Endothelial cell (in vitro differentiated cells): ENCODE data around the gene ST6GALNAC4. TPM values are rescaled to one million over a fixed set of nuclear protein-coding genes. Genes with fewer than 3 reads are reported as not detected.

Source experiments
- DNase-seq: peaks from one replicate; pipeline ENCODE4 v3.0.0; 2021; ENCODE audit warnings: low spot score
- H3K27ac Mint-ChIP-seq: one replicate; pipeline ENCODE4 v1.8.0; 2021; ENCODE audit warnings: mixed read lengths, inconsistent platforms; ENCODE audit not compliant: unreplicated experiment
- H3K27me3 Mint-ChIP-seq: one replicate; pipeline ENCODE4 v1.8.0; 2021; ENCODE audit warnings: mild to moderate bottlenecking, moderate library complexity, mixed read lengths, inconsistent platforms; ENCODE audit not compliant: unreplicated experiment
- H3K36me3 Mint-ChIP-seq: one replicate; pipeline ENCODE4 v1.8.0; 2021; ENCODE audit warnings: mild to moderate bottlenecking, low read depth, mixed read lengths, inconsistent platforms; ENCODE audit not compliant: unreplicated experiment
- H3K4me1 Mint-ChIP-seq: one replicate; pipeline ENCODE4 v1.8.0; 2021; ENCODE audit warnings: mild to moderate bottlenecking, mixed read lengths, inconsistent platforms; ENCODE audit not compliant: unreplicated experiment
- H3K4me3 Mint-ChIP-seq: one replicate; pipeline ENCODE4 v1.8.0; 2021; ENCODE audit warnings: mild to moderate bottlenecking, mixed read lengths, inconsistent platforms; ENCODE audit not compliant: unreplicated experiment
- H3K9me3 Mint-ChIP-seq: one replicate; pipeline ENCODE4 v1.8.0; 2021; ENCODE audit warnings: mixed read lengths, inconsistent platforms; ENCODE audit not compliant: unreplicated experiment
- total RNA-seq: library from RNA; stranded (reverse); fragmentation: NEBNext Ultra II Directional; extraction: Animal tissue kit (Norgen Biotek cat#: 25700); gene quantifications from one replicate; pipeline ENCODE4 v1.2.1, GENCODE V29; 2021; ENCODE audit not compliant: unreplicated experiment
- TF ChIP-seq, protein P1 (sequence below): fragments of 200-600 bp; sonication (generic); IDR thresholded peaks from one replicate; pipeline ENCODE4 v1.5.0; 2021; ENCODE audit warnings: antibody characterized with exemption; ENCODE audit not compliant: unreplicated experiment

The ST6GALNAC4 gene
- total RNA-seq, 1 donor from 2014 or later = 25.0 TPM

DNA sequence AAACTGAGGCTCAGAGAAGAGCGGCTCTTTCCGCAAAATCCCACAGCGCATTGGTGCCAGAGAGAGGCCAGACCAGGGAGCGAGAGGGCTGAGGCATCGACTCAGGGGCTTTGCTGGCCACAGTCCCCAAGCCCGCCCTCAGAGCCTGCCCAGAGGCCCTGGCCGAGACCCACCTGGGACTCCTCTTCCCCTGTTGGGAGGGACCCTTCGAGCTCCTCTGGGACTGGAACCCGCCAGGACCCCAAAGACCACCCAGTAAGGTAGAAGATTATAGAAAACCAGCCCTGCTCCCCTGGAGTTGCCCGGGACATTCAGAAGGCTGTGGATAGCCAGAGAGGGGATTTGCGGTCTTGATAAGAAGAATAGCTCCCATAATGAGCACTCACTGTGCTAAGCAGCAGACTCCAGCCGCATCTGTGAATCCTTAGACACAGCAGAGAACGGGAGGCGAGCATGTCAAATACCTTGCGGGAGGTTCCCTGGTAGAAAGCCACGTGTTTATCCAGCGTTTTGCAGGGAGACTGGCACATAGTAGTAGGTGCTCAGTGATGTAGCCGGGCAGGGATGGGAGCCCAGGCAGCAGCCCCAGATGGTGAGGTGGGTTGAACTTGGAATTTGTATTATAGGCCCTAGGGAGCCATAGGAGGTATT lies 38.7 kb downstream of the ST6GALNAC4 start:
- H3K27ac Mint-ChIP-seq = peak overlapping the region; percentile 66
- peaks cover 11% of the 10 kb centered on the region for H3K27me3 Mint-ChIP-seq
- no peaks in the 10 kb centered on the region for H3K9me3 Mint-ChIP-seq
- H3K4me1 Mint-ChIP-seq = peaks cover 28% of the 10 kb centered on the region
- H3K36me3 Mint-ChIP-seq = peaks cover 3% of the 10 kb centered on the region
- no peak for DNase-seq
- peak overlapping the region; percentile 56 for H3K4me3 Mint-ChIP-seq
- TF ChIP-seq, protein P1, sequence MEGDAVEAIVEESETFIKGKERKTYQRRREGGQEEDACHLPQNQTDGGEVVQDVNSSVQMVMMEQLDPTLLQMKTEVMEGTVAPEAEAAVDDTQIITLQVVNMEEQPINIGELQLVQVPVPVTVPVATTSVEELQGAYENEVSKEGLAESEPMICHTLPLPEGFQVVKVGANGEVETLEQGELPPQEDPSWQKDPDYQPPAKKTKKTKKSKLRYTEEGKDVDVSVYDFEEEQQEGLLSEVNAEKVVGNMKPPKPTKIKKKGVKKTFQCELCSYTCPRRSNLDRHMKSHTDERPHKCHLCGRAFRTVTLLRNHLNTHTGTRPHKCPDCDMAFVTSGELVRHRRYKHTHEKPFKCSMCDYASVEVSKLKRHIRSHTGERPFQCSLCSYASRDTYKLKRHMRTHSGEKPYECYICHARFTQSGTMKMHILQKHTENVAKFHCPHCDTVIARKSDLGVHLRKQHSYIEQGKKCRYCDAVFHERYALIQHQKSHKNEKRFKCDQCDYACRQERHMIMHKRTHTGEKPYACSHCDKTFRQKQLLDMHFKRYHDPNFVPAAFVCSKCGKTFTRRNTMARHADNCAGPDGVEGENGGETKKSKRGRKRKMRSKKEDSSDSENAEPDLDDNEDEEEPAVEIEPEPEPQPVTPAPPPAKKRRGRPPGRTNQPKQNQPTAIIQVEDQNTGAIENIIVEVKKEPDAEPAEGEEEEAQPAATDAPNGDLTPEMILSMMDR = no peak

DNA sequence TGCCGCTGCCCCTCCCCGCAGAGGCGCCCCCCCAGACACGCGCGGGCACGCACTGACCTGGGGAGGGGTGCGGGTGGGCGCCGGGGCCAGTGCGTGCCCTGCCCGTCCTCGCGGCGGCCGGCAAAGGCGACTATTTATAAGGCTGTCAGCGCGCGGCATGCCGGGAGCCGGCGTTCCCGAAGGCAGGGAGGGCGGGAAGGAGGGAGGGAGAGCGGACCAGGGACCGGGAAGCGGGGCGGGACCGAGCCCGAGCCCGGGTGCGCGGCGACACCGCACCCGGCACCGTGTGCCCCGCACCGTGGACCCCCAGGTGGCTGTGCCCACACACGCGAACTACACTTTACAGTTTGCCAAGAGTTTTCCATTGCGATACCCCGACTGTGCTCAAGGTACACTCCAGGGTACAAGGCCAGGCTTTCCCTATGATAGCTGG lies 39.3 kb downstream of the ST6GALNAC4 start, which contains the start of gene AK1:
AK1 (minus strand) TSS at position 110 of the 433 bp plus-strand sequence. CDS start 3,058 bp downstream, outside the sequence.
- H3K27ac Mint-ChIP-seq = peak within 1 kb of the TSS; percentile 66
- H3K27me3 Mint-ChIP-seq = peaks cover 11% of the 10 kb centered on the region
- H3K4me3 Mint-ChIP-seq = peak within 1 kb of the TSS; percentile 87
- peaks cover 3% of the 10 kb centered on the region for H3K36me3 Mint-ChIP-seq
- DNase-seq = peak; percentile 62
- TF ChIP-seq, protein P1 = no peak
- H3K9me3 Mint-ChIP-seq = no peaks in the 10 kb centered on the region
- H3K4me1 Mint-ChIP-seq = peaks cover 22% of the 10 kb centered on the region

DNA sequence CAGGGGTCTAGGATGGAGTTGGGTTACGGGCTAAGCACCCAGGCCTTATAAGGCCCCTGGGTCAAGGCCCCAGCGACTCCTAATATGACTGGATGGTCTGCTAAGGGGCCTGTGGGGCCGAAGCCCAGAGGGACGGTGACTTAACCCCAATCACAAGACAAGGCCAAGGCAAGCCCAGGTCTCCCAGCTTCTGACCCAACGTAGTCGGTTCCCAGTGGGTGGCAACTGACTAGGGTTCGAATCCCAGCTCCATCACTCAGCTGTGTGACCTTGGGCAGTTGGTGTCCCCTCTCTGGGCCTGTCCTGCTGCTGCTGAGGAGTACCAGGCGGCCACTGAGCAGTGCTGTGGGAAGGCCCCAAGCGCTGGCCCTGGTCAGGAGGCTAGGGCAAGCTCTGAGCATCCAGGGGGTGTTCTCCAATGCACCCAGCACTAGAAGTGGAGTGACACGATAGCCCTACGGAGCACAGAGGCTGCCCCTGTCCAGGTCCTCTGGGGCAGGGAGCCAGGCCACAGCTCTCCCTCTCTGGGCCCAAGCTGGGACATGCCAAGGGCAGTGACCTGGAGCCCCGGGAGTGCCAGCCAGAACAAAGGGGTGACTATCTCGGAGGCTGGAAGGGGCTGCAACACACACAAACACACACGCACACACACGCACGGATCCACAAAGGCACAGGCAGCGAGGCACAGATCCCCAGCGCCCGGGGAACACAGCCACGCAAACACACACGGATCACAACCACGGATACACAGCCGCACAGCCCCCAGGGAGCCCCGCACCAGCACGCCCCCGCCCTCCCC lies 39.9 kb downstream of the ST6GALNAC4 start:
- Mint-ChIP-seq H3K4me3 (peak overlapping the region; percentile 87), H3K36me3 (peaks cover 8% of the 10 kb centered on the region)
- TF ChIP-seq, protein P1 = no peak

DNA sequence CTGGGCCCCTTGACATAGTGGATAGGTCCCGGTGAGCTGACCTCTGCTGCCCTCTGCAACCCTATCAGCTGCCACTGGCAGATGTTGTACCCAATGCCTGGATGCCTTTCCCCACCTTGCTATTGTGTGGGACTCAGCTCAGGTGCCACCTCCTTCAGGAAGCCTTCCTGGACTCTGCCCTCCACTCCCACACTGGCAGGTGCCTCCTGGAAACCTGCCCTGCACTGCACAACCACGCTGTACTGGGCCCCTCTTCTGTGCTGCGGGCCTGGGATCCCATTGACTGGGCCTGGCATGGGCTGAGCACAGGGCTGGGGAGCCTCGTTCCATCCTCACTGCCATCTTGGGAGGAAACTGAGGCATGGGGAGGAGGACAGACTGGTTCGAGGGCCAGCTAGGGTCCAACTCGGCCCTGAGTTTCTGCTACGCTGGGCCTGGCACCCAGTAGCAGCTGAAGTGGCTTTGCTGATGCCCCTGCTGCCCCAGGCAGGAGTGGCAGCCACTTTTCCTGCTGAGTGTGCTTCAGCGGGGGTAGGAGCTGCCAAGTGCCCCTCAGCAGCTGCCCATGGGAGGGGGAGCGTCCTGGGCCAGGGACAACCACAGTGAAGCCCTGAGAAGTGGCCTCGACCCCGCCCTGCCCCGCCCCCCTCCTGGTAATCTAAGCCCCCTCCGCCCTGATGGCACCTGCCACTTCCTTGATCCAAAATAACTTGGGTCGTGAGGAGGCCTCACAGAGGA lies 40.6 kb downstream of the ST6GALNAC4 start:
- no peaks in the 10 kb centered on the region for H3K9me3 Mint-ChIP-seq
- TF ChIP-seq, protein P1 = no peak
- DNase-seq = no peak
- no peak overlapping the region for H3K4me3 Mint-ChIP-seq
- H3K4me1 Mint-ChIP-seq = peaks cover 18% of the 10 kb centered on the region
- no peak overlapping the region for H3K27ac Mint-ChIP-seq
- H3K27me3 Mint-ChIP-seq = peaks cover 9% of the 10 kb centered on the region
- H3K36me3 Mint-ChIP-seq = peaks cover 15% of the 10 kb centered on the region

More for the DNA sequence above, 39.9 kb downstream of the ST6GALNAC4 start:
- H3K9me3 Mint-ChIP-seq = no peaks in the 10 kb centered on the region
- H3K4me1 Mint-ChIP-seq = peaks cover 21% of the 10 kb centered on the region
- no peak for DNase-seq
- peaks cover 9% of the 10 kb centered on the region for H3K27me3 Mint-ChIP-seq
- no peak overlapping the region for H3K27ac Mint-ChIP-seq
